Measurements from ENCODE around the gene VASN. TPM values are rescaled to one million over a fixed set of nuclear protein-coding genes. Genes with fewer than 3 reads are reported as not detected.

The VASN gene
- total and polyA plus RNA-seq, 12 donors: 0.77 to 44.7 (median 21.3) TPM

GRCh38 chr16:4385789-4386450 is 14.3 kb downstream of the VASN start:
- peak overlapping the region in 2 of 5 donors; percentile 29 to 54 for H3K27ac ChIP-seq
- peaks cover 9 to 25% of the 10 kb centered on the region in 2 donors for H3K4me1 ChIP-seq (replicated peaks in 1 of 2)
- intact Hi-C loops (cut with DNase I): no loop called here
- H3K27me3 ChIP-seq: no peaks in the 10 kb centered on the region
- 75 to 84% (median 79%) methylated on average over 5 to 11 of the region's 11 CpGs for WGBS, 4 donors
- no peak for DNase-seq
- TF ChIP-seq, protein P1, sequence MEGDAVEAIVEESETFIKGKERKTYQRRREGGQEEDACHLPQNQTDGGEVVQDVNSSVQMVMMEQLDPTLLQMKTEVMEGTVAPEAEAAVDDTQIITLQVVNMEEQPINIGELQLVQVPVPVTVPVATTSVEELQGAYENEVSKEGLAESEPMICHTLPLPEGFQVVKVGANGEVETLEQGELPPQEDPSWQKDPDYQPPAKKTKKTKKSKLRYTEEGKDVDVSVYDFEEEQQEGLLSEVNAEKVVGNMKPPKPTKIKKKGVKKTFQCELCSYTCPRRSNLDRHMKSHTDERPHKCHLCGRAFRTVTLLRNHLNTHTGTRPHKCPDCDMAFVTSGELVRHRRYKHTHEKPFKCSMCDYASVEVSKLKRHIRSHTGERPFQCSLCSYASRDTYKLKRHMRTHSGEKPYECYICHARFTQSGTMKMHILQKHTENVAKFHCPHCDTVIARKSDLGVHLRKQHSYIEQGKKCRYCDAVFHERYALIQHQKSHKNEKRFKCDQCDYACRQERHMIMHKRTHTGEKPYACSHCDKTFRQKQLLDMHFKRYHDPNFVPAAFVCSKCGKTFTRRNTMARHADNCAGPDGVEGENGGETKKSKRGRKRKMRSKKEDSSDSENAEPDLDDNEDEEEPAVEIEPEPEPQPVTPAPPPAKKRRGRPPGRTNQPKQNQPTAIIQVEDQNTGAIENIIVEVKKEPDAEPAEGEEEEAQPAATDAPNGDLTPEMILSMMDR (IDR thresholded peaks at IDR 0.05): no peak
- TF ChIP-seq POLR2A (IDR thresholded peaks at IDR 0.05): no peak
- H3K9me3 ChIP-seq (replicated peaks in 1 of 3): no peaks in the 10 kb centered on the region
- H3K36me3 ChIP-seq (replicated peaks in 1 of 2): peaks cover 0 to 43% of the 10 kb centered on the region in 2 donors
- H3K4me3 ChIP-seq: no peak overlapping the region

DNA sequence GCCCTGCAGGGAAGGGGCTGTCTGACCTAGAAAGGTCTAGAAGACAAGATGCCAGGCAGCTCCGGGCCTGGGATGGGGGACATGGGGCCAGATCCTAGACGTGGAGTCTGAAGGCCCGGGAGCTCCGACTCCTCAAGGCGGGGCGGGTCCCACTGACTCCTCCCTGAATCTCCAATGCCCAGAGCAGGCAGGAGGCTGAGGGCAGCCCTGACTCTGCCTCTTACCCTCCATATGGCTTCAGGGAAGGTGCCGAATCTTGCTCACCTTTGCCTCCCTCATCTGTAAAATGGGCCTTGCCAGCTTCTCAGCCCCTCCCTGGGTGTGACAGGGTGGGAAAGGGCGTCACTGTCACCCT is 14.8 kb downstream of the VASN start:
- H3K27ac ChIP-seq: peak overlapping the region in 2 of 5 donors; percentile 29 to 80
- H3K27me3 ChIP-seq: no peaks in the 10 kb centered on the region
- no peaks in the 10 kb centered on the region for H3K9me3 ChIP-seq (replicated peaks in 1 of 3)
- H3K36me3 ChIP-seq (replicated peaks in 1 of 2): peaks cover 0 to 38% of the 10 kb centered on the region in 2 donors
- H3K4me3 ChIP-seq: no peak overlapping the region
- H3K4me1 ChIP-seq (replicated peaks in 1 of 2): peaks cover 9 to 25% of the 10 kb centered on the region in 2 donors
- no peak for TF ChIP-seq POLR2A (IDR thresholded peaks at IDR 0.05)
- TF ChIP-seq, protein P1 (IDR thresholded peaks at IDR 0.05): no peak
- no peak for DNase-seq
- WGBS, 4 donors: 68 to 86% (median 81%) methylated on average over 5 to 8 of the region's 8 CpGs
- intact Hi-C loops (cut with DNase I): no loop called here

GRCh38 chr16:4386951-4387565 is 15.4 kb downstream of the VASN start:
- no peaks in the 10 kb centered on the region for H3K27me3 ChIP-seq
- peaks cover 0 to 32% of the 10 kb centered on the region in 2 donors for H3K36me3 ChIP-seq (replicated peaks in 1 of 2)
- peaks cover 9 to 25% of the 10 kb centered on the region in 2 donors for H3K4me1 ChIP-seq (replicated peaks in 1 of 2)
- no peak overlapping the region for H3K4me3 ChIP-seq
- H3K27ac ChIP-seq: peak overlapping the region in 1 of 5 donors; percentile 80
- TF ChIP-seq, protein P1 (IDR thresholded peaks at IDR 0.05): no peak
- TF ChIP-seq POLR2A (IDR thresholded peaks at IDR 0.05): no peak
- intact Hi-C loops (cut with DNase I): no loop called here
- no peaks in the 10 kb centered on the region for H3K9me3 ChIP-seq (replicated peaks in 1 of 3)
- DNase-seq: peak in 2 of 7 donors; percentile 57 to 58
- 56 to 72% (median 64%) methylated on average over 7 to 10 of the region's 10 CpGs for WGBS, 4 donors

GRCh38 chr16:4387781-4388180 is 16.1 kb downstream of the VASN start:
- TF ChIP-seq, protein P1 (IDR thresholded peaks at IDR 0.05): no peak
- no peak for TF ChIP-seq POLR2A (IDR thresholded peaks at IDR 0.05)
- Histone ChIP-seq H3K4me3 (no peak overlapping the region), H3K36me3 (replicated peaks in 1 of 2) (peaks cover 0 to 28% of the 10 kb centered on the region in 2 donors), H3K4me1 (replicated peaks in 1 of 2) (peaks cover 9 to 27% of the 10 kb centered on the region in 2 donors), H3K27ac (peak overlapping the region in 2 of 5 donors; percentile 17 to 80), H3K27me3 (no peaks in the 10 kb centered on the region), H3K9me3 (replicated peaks in 1 of 3) (no peaks in the 10 kb centered on the region)
- intact Hi-C loops (cut with DNase I): no loop called here
- WGBS, 4 donors: 64 to 96% (median 95%) methylated on average over 2 to 20 of the region's 20 CpGs
- no peak for DNase-seq
